HCT116 (cell line): ENCODE results near the gene SLC6A11. TPM values are rescaled to one million over a fixed set of nuclear protein-coding genes. Genes with fewer than 3 reads are reported as not detected.

Source experiments
- ATAC-seq: fragments of 200-7000 bp; cut with Tn5 transposase; 2 replicates; pipeline ENCODE4 v1.9.1; 2020; ENCODE audit warnings: mild to moderate bottlenecking, moderate library complexity
- BruUV-seq: library from RNA; stranded (reverse); fragments of 400-500 nt; replicated peaks from 2 replicates; lab custom pipeline; 2021; lab: Mats Ljungman, UMichigan
- CTCF ChIA-PET: fragments of 300-600 bp; sonication (Branson Sonifier 250); formaldehyde crosslinking; loops from one replicate; lab custom pipeline; 2021; ENCODE audit warnings: antibody characterized with exemption; lab: Charles Lee
- POLR2A ChIA-PET: fragments of 300-600, 350-600 bp; sonication (Branson Sonifier 250); formaldehyde crosslinking; loops from one replicate; lab custom pipeline; 2021; ENCODE audit warnings: antibody characterized with exemption; lab: Charles Lee
- RAD21 ChIA-PET, 2 experiments: fragments of 300-600 bp; sonication (Branson Sonifier 250); formaldehyde crosslinking; loops; one replicate each; lab custom pipeline; 2023; ENCODE audit warnings: low total read pairs in 2 of 2; ENCODE audit not compliant: uncharacterized antibody in 2 of 2, unreplicated experiment in 2 of 2, low non-redundant PET in 1 of 2; lab: Charles Lee
- DNase-seq: peaks from one replicate; pipeline ENCODE4 v3.0.0-alpha.2; 2010; ENCODE audit warnings: low read depth, low spot score
- H2AFZ ChIP-seq: fragments of 200-600 bp; shearing (Covaris generic), sonication (generic); 2 replicates; pipeline ENCODE4 v1.6.1; 2017; ENCODE audit warnings: low read depth, mixed run types, mixed read lengths, antibody characterized with exemption, low read length; ENCODE audit not compliant: poor library complexity, severe bottlenecking
- H3K27ac ChIP-seq: 2 replicates; pipeline ENCODE4 v1.5.1; 2012; ENCODE audit warnings: low read depth, low read length
- H3K27me3 ChIP-seq: fragments of 200-600 bp; sonication (generic); 2 replicates; pipeline ENCODE4 v1.6.1; 2016; ENCODE audit warnings: mixed run types, low read length, mixed read lengths; ENCODE audit not compliant: insufficient read depth
- H3K36me3 ChIP-seq, 2 experiments: fragments of 200-500 bp in 1 of 2; fragments of 200-600 bp in 1 of 2; sonication (Bioruptor generic) in 1 of 2; sonication (generic) in 1 of 2; 2 replicates each; pipeline versions ENCODE4 v1.5.1 to v1.6.1; 2014 to 2016; ENCODE audit warnings: low read length in 2 of 2, inconsistent platforms in 1 of 2, mixed read lengths in 1 of 2, mixed run types in 1 of 2; ENCODE audit not compliant: insufficient read depth in 2 of 2, control insufficient read depth in 1 of 2
- H3K4me1 ChIP-seq, 2 experiments: fragments of 200-600 bp in 1 of 2; sonication (generic) in 1 of 2; 2 replicates each; pipeline versions ENCODE4 v1.5.1 to v1.6.1; 2012 to 2017; ENCODE audit warnings: low read length in 2 of 2, inconsistent platforms in 1 of 2, mild to moderate bottlenecking in 1 of 2, mixed read lengths in 1 of 2, mixed run types in 1 of 2, moderate library complexity in 1 of 2; ENCODE audit not compliant: insufficient read depth in 2 of 2, control insufficient read depth in 1 of 2
- H3K4me2 ChIP-seq: fragments of 200-600 bp; sonication (generic); 2 replicates; pipeline ENCODE4 v1.6.1; 2017; ENCODE audit warnings: mixed run types, low read length, mixed read lengths
- H3K4me3 ChIP-seq, 2 experiments: fragments of 200-600 bp in 1 of 2; sonication (generic) in 1 of 2; replicated peaks in 1 of 2; 2 replicates each; pipeline ENCODE4 v1.5.1; 2011 to 2016; ENCODE audit warnings: low read length in 2 of 2, control low read depth in 1 of 2, low read depth in 1 of 2, mild to moderate bottlenecking in 1 of 2, mixed read lengths in 1 of 2, mixed run types in 1 of 2
- H3K79me2 ChIP-seq: fragments of 200-600 bp; sonication (generic); 2 replicates; pipeline ENCODE4 v1.6.1; 2017; ENCODE audit warnings: mild to moderate bottlenecking, mixed run types, low read length, moderate library complexity, mixed read lengths; ENCODE audit not compliant: insufficient read depth
- H3K9ac ChIP-seq: fragments of 200-600 bp; sonication (generic); 2 replicates; pipeline ENCODE4 v1.6.1; 2016; ENCODE audit warnings: low read length, mixed read lengths
- H3K9me2 ChIP-seq: fragments of 200-600 bp; sonication (generic), shearing (Covaris generic); 2 replicates; pipeline ENCODE4 v1.6.1; 2017; ENCODE audit warnings: mixed run types, mild to moderate bottlenecking, moderate library complexity; ENCODE audit not compliant: insufficient read depth
- H3K9me3 ChIP-seq, 2 experiments: fragments of 200-500 bp in 1 of 2; fragments of 200-600 bp in 1 of 2; sonication (Bioruptor generic) in 1 of 2; sonication (generic) in 1 of 2; 2 replicates each; pipeline ENCODE4 v1.6.1; 2014 to 2017; ENCODE audit warnings: low read length in 2 of 2, mixed read lengths in 2 of 2, inconsistent platforms in 1 of 2, low read depth in 1 of 2, mild to moderate bottlenecking in 1 of 2, mixed run types in 1 of 2, moderate library complexity in 1 of 2; ENCODE audit not compliant: control insufficient read depth in 1 of 2, insufficient read depth in 1 of 2
- H4K20me1 ChIP-seq: fragments of 200-600 bp; sonication (generic), shearing (Covaris generic); 2 replicates; pipeline ENCODE4 v1.6.1; 2017; ENCODE audit warnings: mixed run types, mild to moderate bottlenecking, moderate library complexity; ENCODE audit not compliant: insufficient read depth
- CEBPB ChIP-seq: IDR thresholded peaks from 2 replicates; pipeline ENCODE4 v1.6.1; 2012; ENCODE audit warnings: low read depth
- EGR1 ChIP-seq: IDR thresholded peaks from 2 replicates; pipeline ENCODE4 v1.6.1; 2012; ENCODE audit warnings: low read depth
- FOSL1 ChIP-seq: IDR thresholded peaks from 2 replicates; pipeline ENCODE4 v1.6.1; 2012; ENCODE audit warnings: low read depth
- JUND ChIP-seq: IDR thresholded peaks from 2 replicates; pipeline ENCODE4 v1.6.1; 2012
- POLR2AphosphoS5 ChIP-seq: IDR thresholded peaks from 2 replicates; pipeline ENCODE4 v1.6.1; 2011; ENCODE audit warnings: mild to moderate bottlenecking, low read depth, low read length, moderate library complexity
- RAD21 ChIP-seq: IDR thresholded peaks from 2 replicates; pipeline ENCODE4 v1.6.1; 2012; ENCODE audit warnings: low read depth, mild to moderate bottlenecking
- SP1 ChIP-seq: IDR thresholded peaks from 2 replicates; pipeline ENCODE4 v1.6.1; 2012; ENCODE audit warnings: low read depth
- ZNF274 ChIP-seq: fragments of 200-500 bp; sonication (Bioruptor generic); IDR thresholded peaks from 2 replicates; pipeline ENCODE4 v1.6.1; 2014; ENCODE audit warnings: mild to moderate bottlenecking, low read depth, low read length, inconsistent platforms
- intact Hi-C: fragments of 100-400 bp; cut with micrococcal nuclease; formaldehyde crosslinking; loops from 2 replicates; pipeline ENCODE4 v1.10.0; 2022
- total RNA-seq: library from RNA; stranded (reverse); gene quantifications from one replicate; pipeline ENCODE4 v1.2.1, GENCODE V29; 2021; ENCODE audit not compliant: unreplicated experiment
- TF ChIP-seq, protein P1 (sequence below): IDR thresholded peaks from 2 replicates; pipeline ENCODE4 v1.6.1; 2012
- TF ChIP-seq, protein P2 (sequence below), 3 experiments: fragments of 200-600 bp in 1 of 3; sonication (generic) in 1 of 3; IDR thresholded peaks in 2 of 3; conservative IDR thresholded peaks in 1 of 3; 2 replicates each; pipeline ENCODE4 v1.5.1; 2012 to 2017; ENCODE audit warnings: low read depth in 2 of 3, low read length in 2 of 3, antibody characterized with exemption in 1 of 3, borderline replicate concordance in 1 of 3, control low read depth in 1 of 3, mild to moderate bottlenecking in 1 of 3, mixed read lengths in 1 of 3, mixed run types in 1 of 3, moderate library complexity in 1 of 3; ENCODE audit not compliant: insufficient read depth in 1 of 3

Gene SLC6A11
- total RNA-seq, 1 experiment from 2014 or later: not detected

DNA sequence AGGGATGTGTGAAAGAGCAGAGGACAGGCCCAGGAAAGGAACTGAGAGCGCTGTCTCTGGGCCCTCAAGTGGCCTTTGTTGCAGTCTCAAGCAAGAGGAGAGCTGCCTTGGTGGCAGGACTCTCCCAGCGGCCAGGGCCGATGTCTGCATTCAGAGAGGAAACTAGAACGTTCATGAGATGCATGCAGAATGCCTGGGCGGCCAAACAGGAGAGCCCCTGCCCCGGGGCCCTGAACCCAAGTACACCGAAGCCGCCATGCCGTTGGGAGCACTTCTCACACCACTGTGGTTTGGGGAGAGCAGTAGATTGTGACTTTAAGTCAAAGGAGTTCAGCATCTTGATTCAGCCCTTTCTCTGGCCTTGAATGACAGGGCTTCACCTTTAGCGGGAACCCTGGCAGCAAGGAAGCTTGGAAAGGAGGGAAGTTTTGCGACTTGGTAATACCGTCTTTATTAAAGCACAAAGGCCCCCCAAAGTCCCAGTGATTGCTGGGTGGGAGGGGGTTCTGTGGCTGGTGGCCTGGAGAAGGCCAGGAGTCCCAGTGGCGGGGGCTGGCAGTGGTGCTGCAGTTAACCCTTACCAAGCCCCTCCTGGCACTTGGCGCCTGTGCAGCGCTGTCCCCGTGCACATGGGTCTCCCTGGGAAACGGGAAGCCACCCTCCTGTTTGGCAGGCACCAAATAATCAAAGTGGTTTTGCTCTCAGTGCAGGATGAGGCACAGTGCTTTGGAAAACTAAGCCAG lies 36.2 kb downstream of the SLC6A11 start:
- H2AFZ ChIP-seq: no peak overlapping the region
- H3K27ac ChIP-seq: no peak overlapping the region
- ATAC-seq: no peak
- H3K4me3 ChIP-seq: no peak overlapping the region
- no peaks in the 10 kb centered on the region for H3K79me2 ChIP-seq
- H3K27me3 ChIP-seq: peaks cover 56% of the 10 kb centered on the region
- ChIA-PET RAD21 (no interaction called here), POLR2A (no interaction called here), CTCF (no interaction called here)
- no peaks in the 10 kb centered on the region for H4K20me1 ChIP-seq
- H3K4me1 ChIP-seq: no peaks in the 10 kb centered on the region
- no peak for DNase-seq
- TF ChIP-seq EGR1 (no peak), RAD21 (no peak), JUND (no peak), ZNF274 (no peak), POLR2AphosphoS5 (no peak), FOSL1 (no peak), CEBPB (no peak), SP1 (no peak)
- TF ChIP-seq, protein P1, sequence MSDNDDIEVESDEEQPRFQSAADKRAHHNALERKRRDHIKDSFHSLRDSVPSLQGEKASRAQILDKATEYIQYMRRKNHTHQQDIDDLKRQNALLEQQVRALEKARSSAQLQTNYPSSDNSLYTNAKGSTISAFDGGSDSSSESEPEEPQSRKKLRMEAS: no peak
- TF ChIP-seq, protein P2, sequence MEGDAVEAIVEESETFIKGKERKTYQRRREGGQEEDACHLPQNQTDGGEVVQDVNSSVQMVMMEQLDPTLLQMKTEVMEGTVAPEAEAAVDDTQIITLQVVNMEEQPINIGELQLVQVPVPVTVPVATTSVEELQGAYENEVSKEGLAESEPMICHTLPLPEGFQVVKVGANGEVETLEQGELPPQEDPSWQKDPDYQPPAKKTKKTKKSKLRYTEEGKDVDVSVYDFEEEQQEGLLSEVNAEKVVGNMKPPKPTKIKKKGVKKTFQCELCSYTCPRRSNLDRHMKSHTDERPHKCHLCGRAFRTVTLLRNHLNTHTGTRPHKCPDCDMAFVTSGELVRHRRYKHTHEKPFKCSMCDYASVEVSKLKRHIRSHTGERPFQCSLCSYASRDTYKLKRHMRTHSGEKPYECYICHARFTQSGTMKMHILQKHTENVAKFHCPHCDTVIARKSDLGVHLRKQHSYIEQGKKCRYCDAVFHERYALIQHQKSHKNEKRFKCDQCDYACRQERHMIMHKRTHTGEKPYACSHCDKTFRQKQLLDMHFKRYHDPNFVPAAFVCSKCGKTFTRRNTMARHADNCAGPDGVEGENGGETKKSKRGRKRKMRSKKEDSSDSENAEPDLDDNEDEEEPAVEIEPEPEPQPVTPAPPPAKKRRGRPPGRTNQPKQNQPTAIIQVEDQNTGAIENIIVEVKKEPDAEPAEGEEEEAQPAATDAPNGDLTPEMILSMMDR (IDR thresholded peaks at IDR 0.05 in 2 of 3, conservative IDR thresholded peaks at IDR 0.05 in 1 of 3; ENCODE audit: borderline replicate concordance in 1 of 3, insufficient read depth in 1 of 3, low read depth in 2 of 3, low read length in 2 of 3): no peak
- no peaks in the 10 kb centered on the region for H3K36me3 ChIP-seq
- no peaks in the 10 kb centered on the region for H3K9me3 ChIP-seq
- intact Hi-C loops: no loop called here
- no TSS peak for BruUV-seq
- no peak overlapping the region for H3K4me2 ChIP-seq
- no peaks in the 10 kb centered on the region for H3K9me2 ChIP-seq
- no peak overlapping the region for H3K9ac ChIP-seq
